Stimulated activated CD4-positive, alpha-beta T cell treated with anti-CD3 and anti-CD28 coated beads, TNF-alpha, amount 100 ng/mL, for 48 hours (primary cell): ENCODE measurements around the gene TIMM22.

Experiments
- DNase-seq, 3 donors: peaks; one replicate each; pipeline ENCODE4 v3.0.0-alpha.2; 2020; ENCODE audit warnings: low read depth in 3 of 3

The TIMM22 gene

DNA sequence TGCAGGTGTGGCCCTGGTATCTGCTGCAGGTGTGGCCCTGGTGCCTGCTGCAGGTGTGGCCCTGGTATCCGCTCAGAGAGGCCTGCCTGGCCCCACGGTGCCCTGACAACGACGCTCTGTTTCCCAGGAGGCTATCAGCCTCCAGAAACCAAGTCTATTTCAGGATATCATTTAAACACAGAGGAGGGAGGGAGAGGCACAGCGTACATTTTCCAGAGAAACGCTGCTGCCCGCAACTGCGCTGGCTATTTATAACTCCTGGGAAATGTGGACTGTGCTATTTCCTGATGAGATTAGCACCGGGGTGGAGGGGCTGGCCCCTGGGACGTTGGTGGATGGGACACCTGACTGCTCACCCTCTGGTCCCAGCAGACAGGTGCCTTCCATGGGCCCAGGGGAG, 22.5 kb downstream of the TIMM22 start:
- no peak for DNase-seq

GRCh38 chr17:1021147-1021546, 24.2 kb downstream of the TIMM22 start:
- DNase-seq = no peak

GRCh38 chr17:1022278-1023024, 25.5 kb downstream of the TIMM22 start:
- DNase-seq = no peak

GRCh38 chr17:1024076-1024475, 27.1 kb downstream of the TIMM22 start:
- DNase-seq = no peak

DNA sequence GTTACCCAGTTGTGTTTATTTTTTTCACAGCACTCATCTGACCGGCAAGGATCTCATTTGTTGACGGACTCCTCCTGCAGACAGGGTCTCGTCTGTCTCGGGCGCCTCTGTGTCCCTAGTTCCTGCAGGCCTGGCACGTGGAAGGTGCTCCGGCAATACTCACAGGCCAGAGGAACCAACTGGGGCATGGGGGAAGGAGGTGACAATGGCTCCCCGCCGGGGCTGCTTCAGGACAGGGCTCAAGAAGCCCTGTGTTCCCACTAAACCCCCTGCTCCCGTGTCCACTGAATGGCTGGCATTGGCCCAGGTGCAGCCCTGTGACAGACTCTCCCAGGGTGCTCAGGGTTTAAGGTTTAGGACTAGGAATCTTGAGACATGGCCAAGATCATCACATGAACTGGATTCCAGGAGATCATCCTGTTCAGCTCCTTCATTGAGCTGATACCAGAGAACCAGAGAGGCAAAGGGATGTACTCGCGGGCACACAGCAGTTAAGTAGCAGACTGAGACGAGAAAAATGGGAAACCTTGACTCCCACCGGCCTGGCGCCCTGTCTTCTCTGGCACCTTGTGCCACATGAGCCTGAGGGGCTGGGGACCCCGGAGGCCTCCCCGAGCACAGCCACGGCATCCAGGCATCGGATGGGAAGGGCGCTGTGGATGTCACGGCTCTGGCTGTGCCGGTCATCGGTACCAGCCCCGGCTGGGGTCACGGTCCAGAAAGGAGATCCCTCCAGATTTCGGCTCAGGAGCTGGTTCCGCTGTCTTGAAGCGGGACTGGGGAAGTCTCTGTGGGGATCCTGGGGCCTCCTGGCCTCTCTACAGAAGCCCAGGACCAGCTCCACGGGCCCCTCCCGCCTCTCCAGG, 29.0 kb downstream of the TIMM22 start:
- no peak for DNase-seq

DNA sequence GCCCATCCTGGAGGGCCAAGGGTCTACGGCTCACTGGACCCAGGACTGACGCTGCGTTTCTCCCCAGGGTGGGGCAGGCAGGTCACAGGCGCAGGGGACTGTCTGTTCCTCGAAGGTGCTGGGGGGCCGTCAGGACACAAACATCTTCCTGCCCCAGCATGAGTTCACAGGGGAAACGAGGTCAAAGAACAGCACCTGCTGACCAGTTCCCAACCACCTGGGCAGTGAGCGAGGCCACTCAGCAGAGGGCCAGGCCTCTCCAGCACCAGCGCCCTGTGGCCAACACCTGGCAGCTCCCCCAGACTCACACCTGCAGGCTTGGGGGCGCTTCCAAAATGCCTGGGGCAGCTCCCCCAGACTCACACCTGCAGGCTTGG, 29.7 kb downstream of the TIMM22 start:
- no peak for DNase-seq

- no peak for DNase-seq
Measured at GRCh38 chr17:1027044-1027443, 30.1 kb downstream of the TIMM22 start.

- no peak for DNase-seq
Measured at GRCh38 chr17:1029196-1029921, 32.4 kb downstream of the TIMM22 start.

GRCh38 chr17:1029922-1030644, 33.2 kb downstream of the TIMM22 start:
- DNase-seq = no peak

GRCh38 chr17:1030684-1031532, 34.0 kb downstream of the TIMM22 start:
- DNase-seq = no peak

DNA sequence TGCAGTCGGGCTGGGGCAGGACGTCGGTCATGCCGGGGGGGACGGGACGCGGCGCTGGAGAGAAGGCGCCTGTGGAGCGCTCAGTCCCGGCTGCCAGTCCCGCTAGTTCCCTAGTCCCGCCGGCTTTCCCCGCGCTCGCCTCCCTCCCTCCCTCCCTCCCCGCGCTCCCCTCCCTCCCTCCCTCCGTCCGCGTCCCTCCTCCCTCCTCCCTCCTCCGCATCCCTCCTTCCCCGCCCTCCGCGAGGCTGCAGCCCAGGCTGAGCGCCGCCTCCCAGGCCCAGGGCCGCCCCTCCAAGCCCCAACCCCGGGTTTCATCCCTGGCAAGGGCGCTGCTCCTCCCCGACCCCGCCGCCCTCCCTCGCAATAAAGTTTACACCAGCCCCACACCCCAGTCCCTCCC, 34.8 kb downstream of the TIMM22 start:
- no peak for DNase-seq

- no peak for DNase-seq
Measured at GRCh38 chr17:1032391-1032790, 35.5 kb downstream of the TIMM22 start.

GRCh38 chr17:1033503-1033902, 36.6 kb downstream of the TIMM22 start:
- DNase-seq = no peak

- DNase-seq = no peak
Measured at GRCh38 chr17:1034652-1035210, 37.8 kb downstream of the TIMM22 start.

GRCh38 chr17:1035546-1036170, 38.7 kb downstream of the TIMM22 start:
- DNase-seq = no peak

DNA sequence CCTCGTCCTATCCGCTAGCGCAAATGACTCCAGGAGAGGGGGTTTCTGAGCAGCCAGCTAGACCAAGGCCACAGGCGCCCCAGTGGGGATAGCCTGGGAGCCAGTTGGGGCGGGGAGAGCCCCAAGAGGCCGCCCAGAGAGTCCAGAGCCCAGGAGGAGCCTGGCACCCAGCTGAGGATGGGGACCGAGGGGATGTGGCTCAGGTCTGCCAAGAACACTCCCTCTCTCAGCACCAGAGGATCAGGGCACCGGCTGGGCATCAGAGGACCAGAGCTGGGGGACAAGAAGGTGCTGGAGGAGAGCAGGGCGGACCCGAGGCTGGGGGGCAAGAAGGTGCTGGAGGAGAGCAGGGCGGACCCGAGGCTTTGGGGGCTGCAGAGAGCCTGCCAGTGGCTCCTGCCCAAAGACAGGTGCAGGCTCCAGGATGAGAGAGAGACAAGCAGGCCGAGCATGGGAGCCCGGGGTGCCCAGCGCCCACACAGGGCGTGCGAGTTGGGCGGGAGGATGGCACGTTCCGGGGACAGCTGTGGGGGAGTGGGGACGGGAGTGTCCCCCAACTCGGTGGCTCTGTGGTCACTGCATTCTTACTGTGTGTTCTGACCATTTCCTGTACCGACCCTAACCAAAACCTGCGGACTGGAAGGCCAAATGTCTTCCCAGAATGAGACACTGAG, 39.4 kb downstream of the TIMM22 start:
- DNase-seq = no peak

- no peak for DNase-seq
Measured at GRCh38 chr17:1036845-1037237, 39.9 kb downstream of the TIMM22 start.

GRCh38 chr17:1037238-1037879, 40.4 kb downstream of the TIMM22 start:
- no peak for DNase-seq
